ENCODE measurements around the gene PDE2A. TPM values are rescaled to one million over a fixed set of nuclear protein-coding genes. Genes with fewer than 3 reads are reported as not detected.

PDE2A gene
- polyA plus RNA-seq, 1 experiment: 0.64 TPM

- no peak for DNase-seq (ENCODE audit: low read depth)
- Histone ChIP-seq H3K36me3 (ENCODE audit: control insufficient read depth, insufficient read depth, low read length) (no peaks in the 10 kb centered on the region), H3K27me3 (ENCODE audit: control insufficient read depth, insufficient read depth, low read length) (peaks cover 6% of the 10 kb centered on the region), H3K4me3 (ENCODE audit: low read depth, low read length) (no peak overlapping the region)
- ChIA-PET CTCF (interaction anchor here (1.2 to 2.1 kb wide), 3 partner anchors 100 to 108 kb away, joined by 4 to 5 read pairs (median 4); no protein-coding TSS in a partner anchor), POLR2A (no interaction called here)
- TF ChIP-seq CTCF (IDR thresholded peaks at IDR 0.05; ENCODE audit: insufficient read depth, low read depth, low read length): no peak
Measured at GRCh38 chr11:72578991-72579815, 95.0 kb downstream of the PDE2A start.

- ChIA-PET POLR2A (no interaction called here), CTCF (interaction anchor here (1.4 to 7.1 kb wide), 3 partner anchors 8 to 107 kb away, joined by 4 to 54 read pairs (median 4); no protein-coding TSS in a partner anchor)
- no peak for TF ChIP-seq CTCF (IDR thresholded peaks at IDR 0.05; ENCODE audit: insufficient read depth, low read depth, low read length)
- H3K36me3 ChIP-seq (ENCODE audit: control insufficient read depth, insufficient read depth, low read length): no peaks in the 10 kb centered on the region
- no peak overlapping the region for H3K4me3 ChIP-seq (ENCODE audit: low read depth, low read length)
- H3K27me3 ChIP-seq (ENCODE audit: control insufficient read depth, insufficient read depth, low read length): peaks cover 5% of the 10 kb centered on the region
- no peak for DNase-seq (ENCODE audit: low read depth)
Measured at GRCh38 chr11:72578566-72578965, 95.7 kb downstream of the PDE2A start.

- Histone ChIP-seq H3K27me3 (ENCODE audit: control insufficient read depth, insufficient read depth, low read length) (peaks cover 5% of the 10 kb centered on the region), H3K36me3 (ENCODE audit: control insufficient read depth, insufficient read depth, low read length) (no peaks in the 10 kb centered on the region), H3K4me3 (ENCODE audit: low read depth, low read length) (no peak overlapping the region)
- no peak for TF ChIP-seq CTCF (IDR thresholded peaks at IDR 0.05; ENCODE audit: insufficient read depth, low read depth, low read length)
- no peak for DNase-seq (ENCODE audit: low read depth)
- ChIA-PET CTCF (interaction anchor here (1.4 to 7.1 kb wide), 3 partner anchors 8 to 107 kb away, joined by 4 to 54 read pairs (median 4); no protein-coding TSS in a partner anchor), POLR2A (no interaction called here)
Measured at GRCh38 chr11:72578051-72578450, 96.2 kb downstream of the PDE2A start.

- ChIA-PET CTCF (interaction anchor here (1.4 to 7.1 kb wide), 4 partner anchors 9 to 106 kb away, joined by 4 to 54 read pairs (median 19); no protein-coding TSS in a partner anchor), POLR2A (no interaction called here)
- H3K4me3 ChIP-seq (ENCODE audit: low read depth, low read length): no peak overlapping the region
Measured at GRCh38 chr11:72577271-72577721, 96.9 kb downstream of the PDE2A start.

More at GRCh38 chr11:72577271-72577721, 96.9 kb downstream of the PDE2A start:
- no peak for DNase-seq (ENCODE audit: low read depth)
- Histone ChIP-seq H3K27me3 (ENCODE audit: control insufficient read depth, insufficient read depth, low read length) (peaks cover 5% of the 10 kb centered on the region), H3K36me3 (ENCODE audit: control insufficient read depth, insufficient read depth, low read length) (no peaks in the 10 kb centered on the region)
- no peak for TF ChIP-seq CTCF (IDR thresholded peaks at IDR 0.05; ENCODE audit: insufficient read depth, low read depth, low read length)

Data from BJ (cell line).